Measurements from ENCODE around the gene HRAS.

DNA sequence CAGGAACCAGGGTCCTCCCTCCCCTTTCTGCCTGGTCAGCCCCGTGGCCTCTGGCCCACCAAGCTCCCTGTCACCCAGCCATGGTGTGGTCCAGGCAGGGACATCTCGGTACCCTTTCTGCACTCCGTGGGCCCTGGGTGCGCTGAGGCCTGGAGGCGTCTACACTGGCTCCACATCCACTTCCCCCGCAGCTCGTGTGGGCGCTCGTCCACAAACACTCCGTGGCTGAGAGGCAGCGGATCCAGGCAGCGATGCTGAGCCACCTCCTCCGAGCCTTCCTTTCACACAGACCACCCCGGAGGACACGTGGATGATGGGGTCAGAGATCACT is 44.5 kb downstream of the HRAS start:
- no peak for TF ChIP-seq POLR2AphosphoS5 (IDR thresholded peaks at IDR 0.05)
- TF ChIP-seq, protein P1, sequence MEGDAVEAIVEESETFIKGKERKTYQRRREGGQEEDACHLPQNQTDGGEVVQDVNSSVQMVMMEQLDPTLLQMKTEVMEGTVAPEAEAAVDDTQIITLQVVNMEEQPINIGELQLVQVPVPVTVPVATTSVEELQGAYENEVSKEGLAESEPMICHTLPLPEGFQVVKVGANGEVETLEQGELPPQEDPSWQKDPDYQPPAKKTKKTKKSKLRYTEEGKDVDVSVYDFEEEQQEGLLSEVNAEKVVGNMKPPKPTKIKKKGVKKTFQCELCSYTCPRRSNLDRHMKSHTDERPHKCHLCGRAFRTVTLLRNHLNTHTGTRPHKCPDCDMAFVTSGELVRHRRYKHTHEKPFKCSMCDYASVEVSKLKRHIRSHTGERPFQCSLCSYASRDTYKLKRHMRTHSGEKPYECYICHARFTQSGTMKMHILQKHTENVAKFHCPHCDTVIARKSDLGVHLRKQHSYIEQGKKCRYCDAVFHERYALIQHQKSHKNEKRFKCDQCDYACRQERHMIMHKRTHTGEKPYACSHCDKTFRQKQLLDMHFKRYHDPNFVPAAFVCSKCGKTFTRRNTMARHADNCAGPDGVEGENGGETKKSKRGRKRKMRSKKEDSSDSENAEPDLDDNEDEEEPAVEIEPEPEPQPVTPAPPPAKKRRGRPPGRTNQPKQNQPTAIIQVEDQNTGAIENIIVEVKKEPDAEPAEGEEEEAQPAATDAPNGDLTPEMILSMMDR (IDR thresholded peaks at IDR 0.05): no peak
- no peak for TF ChIP-seq POLR2A (IDR thresholded peaks at IDR 0.05)
- TF ChIP-seq EP300 (IDR thresholded peaks at IDR 0.05): no peak
